SH-SY5Y (cell line): Measurements from ENCODE around the gene KDM7A.

Experiments
- GATA2 ChIP-seq: IDR thresholded peaks from 2 replicates; pipeline ENCODE4 v1.6.1; 2011; ENCODE audit warnings: mild to moderate bottlenecking, low read depth, low read length
- GATA3 ChIP-seq: IDR thresholded peaks from 2 replicates; pipeline ENCODE4 v1.6.1; 2011; ENCODE audit warnings: low read depth, mild to moderate bottlenecking, low read length, moderate library complexity

- TF ChIP-seq GATA2 = no peak
- TF ChIP-seq GATA3 = no peak
Observed at GRCh38 chr7:140051820-140052219, 125.0 kb downstream of the KDM7A start.
